Tongue (tissue), 2 donors: ENCODE measurements around the gene CCDC71. TPM values are rescaled to one million over a fixed set of nuclear protein-coding genes. Genes with fewer than 3 reads are reported as not detected.
A peak's percentile ranks its signal among the peaks of the same experiment; 100 is the strongest.

Experiments
- DNase-seq: peaks from one replicate; pipeline ENCODE4 v3.0.0-alpha.2; 2015
- total RNA-seq: library from RNA; depleted of rRNA; stranded (reverse); fragments of >200 nt; gene quantifications from one replicate; pipeline ENCODE4 v1.2.3, GENCODE V29; 2014

CCDC71 gene
- total RNA-seq, 1 donor from 2014 or later = 16.8 TPM

DNA sequence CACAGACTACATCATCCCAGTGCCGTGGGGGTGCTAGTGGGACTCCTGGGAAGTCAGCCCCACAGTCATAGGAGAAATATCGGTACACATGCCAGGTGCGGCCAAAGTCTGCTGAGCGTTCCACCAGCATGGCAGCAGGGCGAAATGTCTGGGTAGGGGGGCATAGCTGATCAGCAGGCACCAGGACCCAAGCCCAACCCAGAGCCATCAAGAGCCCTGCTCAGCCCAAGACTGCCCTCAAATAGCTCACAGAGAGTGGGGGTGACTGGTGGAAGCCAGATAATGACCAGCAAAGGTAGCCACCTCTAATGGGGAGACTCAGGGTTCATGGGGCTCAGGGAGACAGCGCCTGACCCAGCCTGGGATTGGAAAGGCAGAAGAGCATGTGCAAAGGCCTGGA, 34.6 kb downstream of the CCDC71 start:
- no peak for DNase-seq

DNA sequence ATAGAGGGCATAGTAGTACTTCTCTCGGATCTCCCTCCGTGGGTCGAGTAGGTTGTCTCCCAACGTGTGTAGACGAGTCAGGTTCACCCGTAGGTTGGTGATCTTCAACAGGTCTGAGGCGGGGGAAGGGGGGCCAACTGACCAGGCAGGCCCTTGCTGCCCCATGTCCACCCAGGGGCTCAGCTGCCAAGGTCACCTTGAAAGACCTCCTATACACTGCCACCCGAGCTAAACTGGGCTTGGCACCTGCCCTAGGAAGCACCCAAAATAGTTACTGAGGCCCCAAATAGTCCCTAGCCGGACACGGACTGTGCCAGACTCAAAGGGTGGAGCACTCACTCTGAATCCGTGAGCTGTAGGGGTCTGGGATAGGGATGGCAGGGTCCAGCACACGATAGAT, 35.1 kb downstream of the CCDC71 start:
- no peak for DNase-seq

DNA sequence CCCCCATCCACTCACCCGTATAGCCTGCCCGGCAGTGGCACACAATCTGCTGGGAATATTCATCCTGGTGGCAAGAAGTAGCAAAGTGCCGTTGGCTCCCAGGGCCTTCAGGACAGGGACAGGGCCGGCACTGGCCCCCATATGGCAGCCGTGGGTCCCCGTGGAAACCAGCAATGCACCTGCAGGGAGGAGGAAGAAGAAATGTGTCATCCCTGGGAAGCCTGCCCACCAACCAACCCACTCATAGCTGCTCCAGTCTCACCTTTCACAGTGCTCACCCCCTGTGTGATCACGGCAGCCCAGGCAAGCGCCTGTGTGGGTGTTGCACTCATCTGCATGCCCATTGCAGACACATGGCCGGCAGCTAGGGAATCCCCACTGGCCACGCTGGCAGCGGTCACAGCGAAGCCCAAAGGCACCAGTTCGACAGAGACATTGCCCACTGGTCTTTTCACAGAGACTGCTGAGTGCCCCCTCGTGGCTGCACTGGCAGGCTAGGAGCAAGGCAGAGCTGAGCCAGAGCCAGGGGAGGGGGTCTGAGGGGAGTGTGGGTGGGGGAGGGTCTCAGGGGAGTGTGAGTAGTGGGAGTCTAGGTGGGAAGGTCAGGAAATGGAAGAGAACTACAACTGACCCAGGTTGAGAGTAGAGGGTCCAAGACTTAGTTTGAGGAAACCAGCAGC, 41.0 kb downstream of the CCDC71 start:
- DNase-seq = no peak

DNA sequence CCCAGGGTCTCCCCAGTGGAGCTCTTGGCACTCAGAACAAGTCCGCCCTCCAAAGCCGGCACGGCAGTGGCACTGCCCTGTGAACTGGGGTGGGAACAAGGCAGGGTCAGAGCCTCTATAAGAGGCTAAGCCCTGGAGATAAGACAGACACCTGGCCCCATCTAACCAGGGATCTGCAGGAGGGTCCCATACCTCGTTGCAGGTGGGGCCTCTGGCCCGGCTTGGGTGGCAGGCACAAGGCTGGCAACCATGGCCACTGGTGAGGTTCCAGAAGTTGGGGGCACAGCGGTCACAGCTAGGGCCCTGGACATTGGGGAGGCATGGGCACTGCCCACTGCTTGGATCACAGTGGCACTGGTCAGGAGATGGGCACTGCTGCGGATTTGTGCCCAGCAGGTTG, 41.9 kb downstream of the CCDC71 start:
- DNase-seq = no peak

DNA sequence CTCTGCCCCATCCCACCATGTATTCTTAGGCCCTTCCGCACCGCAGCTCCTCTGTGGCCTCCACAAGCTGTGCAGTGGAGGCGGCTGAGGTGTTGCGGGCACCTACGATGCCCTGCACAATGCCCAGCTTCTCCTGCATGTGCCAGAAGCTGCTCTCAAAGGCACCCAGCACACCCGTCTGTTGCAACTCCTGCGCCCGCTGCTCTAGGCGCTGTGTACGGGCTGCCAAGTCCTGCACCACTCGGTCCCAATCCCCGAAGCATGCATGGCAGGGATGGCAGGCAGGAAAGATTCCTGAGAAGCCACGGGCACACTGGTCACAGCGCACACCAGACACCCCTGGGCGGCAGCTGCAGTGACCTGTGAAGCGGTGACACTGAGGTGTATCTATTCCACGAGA, 42.4 kb downstream of the CCDC71 start:
- no peak for DNase-seq

DNA sequence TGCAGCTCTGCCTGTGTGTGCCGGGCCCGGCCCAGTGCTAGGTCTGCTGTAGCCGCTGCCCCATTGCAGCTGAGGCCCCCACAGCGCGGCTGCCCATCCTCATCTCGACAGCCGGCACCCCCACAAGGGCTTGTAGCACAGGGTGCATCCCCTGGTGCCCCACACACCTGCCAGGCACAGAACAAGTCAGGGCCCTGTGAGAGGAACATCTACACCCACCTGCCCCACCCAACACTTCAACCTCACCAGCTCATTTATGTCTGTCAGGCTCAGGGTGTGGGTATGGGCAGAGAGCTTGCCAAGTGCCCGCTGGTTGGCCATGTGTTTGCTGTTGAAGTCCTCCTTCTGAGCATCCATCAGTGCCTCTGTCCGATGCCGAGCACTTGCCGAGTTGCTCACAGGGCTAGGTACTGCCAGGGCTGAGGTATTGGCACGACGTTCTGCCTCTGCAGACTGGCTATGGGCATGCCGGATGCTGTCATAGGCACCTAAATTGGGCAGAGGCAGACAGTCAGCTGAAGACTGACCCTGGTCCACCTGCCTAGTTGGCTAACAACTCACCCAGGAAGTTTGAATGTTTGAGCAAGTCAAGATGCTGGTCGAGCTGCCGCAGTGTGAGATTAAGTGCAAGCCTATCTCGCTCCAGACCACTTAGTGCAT, 43.1 kb downstream of the CCDC71 start:
- no peak for DNase-seq

DNA sequence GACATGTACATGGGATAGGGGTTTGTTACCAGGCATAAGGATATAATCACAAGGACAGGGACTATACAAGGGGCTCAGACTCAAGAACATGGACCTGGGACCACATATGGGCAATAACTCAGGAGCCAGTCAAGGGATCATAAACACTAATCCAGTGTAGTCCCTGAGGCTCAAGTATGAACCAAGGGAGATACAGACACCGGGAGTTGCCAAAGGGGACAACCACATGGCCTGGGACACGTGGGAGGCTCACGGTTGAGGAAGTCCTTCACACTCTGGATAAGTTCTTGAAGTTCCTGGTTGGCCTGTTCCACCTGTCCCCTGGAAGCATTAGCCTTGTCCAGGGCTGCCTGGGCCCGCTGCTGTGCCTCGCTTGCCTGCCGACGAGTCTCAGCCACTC, 43.7 kb downstream of the CCDC71 start:
- DNase-seq = no peak

DNA sequence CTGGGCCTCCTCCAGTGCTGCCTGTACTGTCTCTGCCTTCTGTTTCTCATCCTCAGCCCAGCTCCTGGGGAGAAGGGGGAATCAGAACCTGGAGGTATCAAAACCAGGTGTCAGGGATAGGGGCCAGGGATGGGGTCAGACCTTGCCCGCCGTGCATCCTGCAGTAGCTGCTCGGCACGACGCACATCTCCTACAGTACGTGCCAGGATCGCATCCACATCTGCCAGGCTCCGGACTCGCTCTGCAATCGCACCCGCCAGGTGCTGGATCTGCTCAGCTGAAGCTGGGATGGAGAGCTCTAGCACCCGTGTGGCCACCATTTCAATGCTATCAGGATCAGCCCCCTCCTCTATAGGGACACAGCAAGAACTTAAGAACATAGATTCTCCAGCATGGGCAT, 44.1 kb downstream of the CCDC71 start:
- no peak for DNase-seq

DNA sequence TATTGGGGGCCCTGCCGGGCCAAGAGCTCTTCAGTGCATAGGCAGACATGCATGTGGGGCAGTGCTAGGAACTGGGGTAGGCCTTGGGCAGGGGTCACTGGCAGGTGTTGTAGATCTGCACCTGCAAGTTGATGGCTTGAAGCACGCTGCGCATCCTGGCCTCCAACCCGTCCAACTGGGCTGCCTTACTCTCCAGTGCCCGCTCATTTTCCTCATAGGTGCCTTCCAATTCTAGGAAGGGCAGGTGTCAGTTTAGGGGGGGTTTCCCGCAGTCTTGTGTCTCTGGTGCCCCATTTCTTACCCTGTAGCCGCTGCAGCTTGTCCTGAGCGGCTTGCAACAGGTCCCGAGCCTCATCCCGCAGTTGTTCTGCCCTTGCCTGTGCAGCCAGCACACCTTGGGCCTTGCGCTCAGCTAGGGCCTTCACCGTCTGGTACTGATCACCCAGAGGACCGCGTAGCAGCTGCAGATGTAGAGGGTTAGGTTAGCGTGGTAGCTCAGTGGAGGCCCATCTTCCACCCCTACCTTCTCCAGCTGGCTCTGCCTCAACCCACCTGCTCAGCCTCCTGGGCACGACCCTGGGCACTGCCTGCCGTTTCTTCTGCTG, 44.9 kb downstream of the CCDC71 start:
- no peak for DNase-seq

DNA sequence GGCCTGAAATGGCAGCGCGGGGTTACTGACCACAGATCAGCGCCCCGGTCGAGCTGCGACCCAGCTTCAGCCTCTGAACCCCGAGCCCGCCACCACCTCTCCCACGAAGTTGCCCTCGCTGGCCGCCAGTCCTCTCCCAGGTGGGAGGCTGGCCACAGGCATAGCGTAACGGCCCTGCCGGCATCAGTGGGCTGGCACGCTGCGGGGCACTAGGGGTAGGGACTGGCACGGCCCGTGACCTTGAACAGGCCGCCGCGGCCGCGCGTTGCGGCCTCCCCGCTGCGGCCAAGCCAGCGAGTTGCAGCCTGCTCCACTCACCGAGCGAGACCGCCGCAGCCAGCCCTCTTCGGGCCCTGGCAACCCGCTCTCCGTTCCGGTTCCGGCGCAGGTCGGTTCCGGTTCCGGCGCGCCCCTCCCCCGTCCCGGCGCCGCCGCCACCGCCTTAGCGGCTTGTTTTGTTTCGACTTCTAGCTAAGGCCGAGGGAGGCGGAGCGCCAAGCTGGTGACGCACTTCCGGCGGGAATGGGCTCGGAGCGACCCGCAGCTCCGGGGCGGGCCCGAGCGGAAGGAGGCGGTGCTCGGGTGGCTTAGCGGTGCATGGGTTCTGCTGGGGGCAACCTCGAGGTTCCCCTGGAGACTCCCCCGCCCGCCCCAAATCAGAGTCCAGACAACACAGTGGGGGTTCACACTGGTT, 45.5 kb downstream of the CCDC71 start, which contains the start of gene USP19:
USP19 (minus strand) TSS at position 386 of the 694 bp plus-strand sequence. CDS start 1,678 bp downstream, outside the sequence.
- peak; percentile 97 for DNase-seq

DNA sequence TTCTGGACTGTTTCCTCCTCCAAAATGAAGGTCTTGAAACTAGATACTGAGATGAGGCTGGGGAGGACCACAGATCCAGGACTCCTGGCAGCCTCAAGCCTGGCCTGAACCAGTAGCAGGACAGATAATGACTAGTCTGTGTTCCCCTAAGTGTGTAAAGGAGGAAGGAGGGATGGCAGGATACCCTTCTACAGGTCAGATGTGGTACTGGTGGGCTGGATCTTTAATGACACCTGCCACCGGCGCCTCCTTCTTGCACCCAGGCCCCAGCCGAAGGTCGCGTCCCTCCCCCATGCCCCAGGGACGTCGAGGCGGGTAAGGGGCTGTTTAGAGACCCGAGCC, 46.1 kb downstream of the CCDC71 start:
- no peak for DNase-seq

DNA sequence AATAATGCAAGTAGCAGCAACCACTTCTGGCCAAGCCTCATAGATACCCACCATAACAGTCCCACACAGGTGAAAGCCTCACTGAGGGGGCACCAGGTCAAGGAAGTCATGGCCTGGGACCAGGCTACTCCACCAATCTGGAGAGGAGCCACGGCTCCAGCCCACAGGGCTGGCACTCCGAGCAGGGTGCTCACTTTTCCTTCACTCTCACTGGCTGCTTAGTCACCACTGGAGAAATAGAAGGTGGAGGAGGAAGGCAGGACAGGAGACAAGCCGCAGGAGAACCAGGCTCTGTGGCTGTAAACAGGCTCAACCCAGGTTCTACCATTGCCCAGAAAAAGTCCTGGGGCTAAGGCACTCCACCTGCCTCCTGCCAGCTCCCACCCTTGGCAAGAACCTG, 46.7 kb downstream of the CCDC71 start:
- DNase-seq = no peak

DNA sequence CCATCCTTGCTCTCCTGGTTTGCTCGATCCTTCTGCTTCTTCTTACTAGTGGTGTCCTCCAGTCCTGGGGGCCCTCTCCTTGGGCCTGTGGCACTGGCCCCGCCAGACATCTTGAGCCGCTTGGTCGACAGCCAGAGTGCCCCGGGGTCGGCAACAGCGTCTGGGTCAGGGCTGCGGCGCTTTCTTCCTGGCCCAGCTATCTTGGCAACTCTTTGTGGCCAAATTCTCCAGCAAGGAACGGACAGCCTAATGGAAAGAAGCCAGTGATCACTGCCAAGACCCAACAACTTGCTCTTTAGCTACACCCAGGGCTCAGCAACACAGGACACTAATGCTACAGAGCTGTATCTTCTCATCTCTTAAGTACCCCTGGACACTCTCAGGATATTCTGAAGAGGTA, 47.1 kb downstream of the CCDC71 start:
- DNase-seq = no peak

Other genes starting within 250 kb of the CCDC71 start
- 116 TPM for gene ARIH2, start 247.5 kb downstream of the CCDC71 start, total RNA-seq
- gene P4HTM, start 176.1 kb downstream of the CCDC71 start, total RNA-seq = 37.1 TPM
- 81.6 TPM for gene WDR6, start 158.9 kb downstream of the CCDC71 start, total RNA-seq
- 35.4 TPM for gene DALRD3, start 147.8 kb downstream of the CCDC71 start, total RNA-seq
- 54.2 TPM for gene NDUFAF3, start 144.2 kb downstream of the CCDC71 start, total RNA-seq
- 195 TPM for gene IMPDH2, start 136.9 kb downstream of the CCDC71 start, total RNA-seq
- 88.7 TPM for gene QRICH1, start 72.3 kb downstream of the CCDC71 start, total RNA-seq
- gene QARS1, start 61.6 kb downstream of the CCDC71 start, total RNA-seq = 301 TPM
- 73.0 TPM for gene USP19, start 45.5 kb downstream of the CCDC71 start, total RNA-seq
- 581 TPM for gene LAMB2, start 33.3 kb downstream of the CCDC71 start, total RNA-seq
- gene KLHDC8B, start 5.3 kb upstream of the CCDC71 start, total RNA-seq = 73.4 TPM
- 4.1 TPM for gene C3orf62, start 110.9 kb upstream of the CCDC71 start, total RNA-seq
- 25.1 TPM for gene USP4, start 173.7 kb upstream of the CCDC71 start, total RNA-seq
- gene GPX1, start 192.0 kb upstream of the CCDC71 start, total RNA-seq = 60.0 TPM
- gene RHOA, start 245.6 kb upstream of the CCDC71 start, total RNA-seq = 403 TPM
- gene TCTA, start 246.1 kb upstream of the CCDC71 start, total RNA-seq = 15.1 TPM